ENCODE measurements around the gene AHDC1. TPM values are rescaled to one million over a fixed set of nuclear protein-coding genes. Genes with fewer than 3 reads are reported as not detected.

The AHDC1 gene
- total RNA-seq, 1 experiment from 2014 or later = 33.7 TPM

- TF ChIP-seq ZNF274 (IDR thresholded peaks at IDR 0.05; ENCODE audit: low read depth, low read length) (no peak), CEBPB (IDR thresholded peaks at IDR 0.05; ENCODE audit: low read depth) (no peak), ELF1 (IDR thresholded peaks at IDR 0.05; ENCODE audit: borderline replicate concordance, low read depth) (no peak), CTCF (IDR thresholded peaks at IDR 0.05 in 2 of 3, conservative IDR thresholded peaks at IDR 0.05 in 1 of 3; ENCODE audit: borderline replicate concordance in 1 of 3, insufficient read depth in 1 of 3, low read depth in 2 of 3, low read length in 2 of 3) (no peak), POLR2A (IDR thresholded peaks at IDR 0.05; ENCODE audit: borderline replicate concordance, extremely low read depth, insufficient read depth, insufficient read length) (no peak), TCF7L2 (IDR thresholded peaks at IDR 0.05; ENCODE audit: borderline replicate concordance, extremely low read depth, insufficient read depth, insufficient read length) (no peak)
These were observed 43.4 kb downstream of the AHDC1 start (continued) for GRCh38 chr1:27560268-27561123.

- no peak overlapping the region for H3K27ac ChIP-seq (ENCODE audit: low read depth, low read length)
- CTCF ChIA-PET = no interaction called here
- POLR2A ChIA-PET = no interaction called here
- intact Hi-C loops (cut with micrococcal nuclease) = no loop called here
- BruUV-seq (replicated peaks) = no TSS peak
- no peaks in the 10 kb centered on the region for H3K9me2 ChIP-seq (ENCODE audit: insufficient read depth)
- H3K4me3 ChIP-seq (replicated peaks in 1 of 2; ENCODE audit: low read depth in 1 of 2, low read length in 2 of 2) = no peak overlapping the region
- H3K27me3 ChIP-seq (ENCODE audit: insufficient read depth, low read length) = no peaks in the 10 kb centered on the region
- peaks cover 36 to 69% of the 10 kb centered on the region in 2 experiments for H3K4me1 ChIP-seq (ENCODE audit: control insufficient read depth in 1 of 2, insufficient read depth in 2 of 2, low read length in 2 of 2)
- H3K79me2 ChIP-seq (ENCODE audit: insufficient read depth, low read length) = peaks cover 25% of the 10 kb centered on the region; the same call in 1 of the 2 replicates
- no peak overlapping the region for H3K9ac ChIP-seq (ENCODE audit: low read length)
- RAD21 ChIA-PET (ENCODE audit: low non-redundant PET in 1 of 2, low total read pairs in 2 of 2, uncharacterized antibody in 2 of 2, unreplicated experiment in 2 of 2) = no interaction called here
- peaks cover 0 to 2% of the 10 kb centered on the region in 2 experiments; a peak in 1 of 4 replicates for H3K36me3 ChIP-seq (ENCODE audit: control insufficient read depth in 1 of 2, insufficient read depth in 2 of 2, low read length in 2 of 2)
- TF ChIP-seq SP1 (IDR thresholded peaks at IDR 0.05; ENCODE audit: low read depth) (no peak), ATF3 (IDR thresholded peaks at IDR 0.05) (no peak), POLR2AphosphoS5 (IDR thresholded peaks at IDR 0.05; ENCODE audit: low read depth, low read length) (no peak), CTCF (IDR thresholded peaks at IDR 0.05 in 2 of 3, conservative IDR thresholded peaks at IDR 0.05 in 1 of 3; ENCODE audit: borderline replicate concordance in 1 of 3, insufficient read depth in 1 of 3, low read depth in 2 of 3, low read length in 2 of 3) (no peak), ZBTB33 (IDR thresholded peaks at IDR 0.05; ENCODE audit: extremely low read depth, insufficient replicate concordance, low read length) (no peak), CEBPB (IDR thresholded peaks at IDR 0.05; ENCODE audit: low read depth) (no peak), YY1 (IDR thresholded peaks at IDR 0.05; ENCODE audit: extremely low read depth, insufficient replicate concordance, low read depth, low read length) (no peak), EZH2 (IDR thresholded peaks at IDR 0.05) (no peak), FOSL1 (IDR thresholded peaks at IDR 0.05; ENCODE audit: low read depth) (no peak), SRF (IDR thresholded peaks at IDR 0.05; ENCODE audit: low read depth) (no peak), EZH2phosphoT487 (IDR thresholded peaks at IDR 0.05; ENCODE audit: borderline replicate concordance) (no peak), ZNF274 (IDR thresholded peaks at IDR 0.05; ENCODE audit: low read depth, low read length) (no peak), RAD21 (IDR thresholded peaks at IDR 0.05; ENCODE audit: low read depth) (no peak)
- H4K20me1 ChIP-seq (ENCODE audit: insufficient read depth) = no peaks in the 10 kb centered on the region
- H3K9me3 ChIP-seq (ENCODE audit: control insufficient read depth in 1 of 2, insufficient read depth in 1 of 2, low read depth in 1 of 2, low read length in 2 of 2) = no peaks in the 10 kb centered on the region
- DNase-seq (ENCODE audit: low read depth, low spot score) (no peak), ATAC-seq (no peak)
- no peak overlapping the region for H3K4me2 ChIP-seq (ENCODE audit: low read length)
- H2AFZ ChIP-seq (ENCODE audit: low read depth, low read length, poor library complexity, severe bottlenecking) = no peak overlapping the region
These were observed 44.4 kb downstream of the AHDC1 start for GRCh38 chr1:27559466-27560030.

All from HCT116 (cell line).